Measurements from ENCODE around the gene DAPK2.

GRCh38 chr15:63900306-63900705, 146.0 kb downstream of the DAPK2 start:
- no peak for TF ChIP-seq L3MBTL2 (conservative IDR thresholded peaks at IDR 0.05)
- no peak for TF ChIP-seq SUZ12 (IDR thresholded peaks at IDR 0.05)
- no peak for TF ChIP-seq BHLHE40 (IDR thresholded peaks at IDR 0.05; ENCODE audit: borderline replicate concordance)
- no peak for TF ChIP-seq FOXM1 (IDR thresholded peaks at IDR 0.05; ENCODE audit: borderline replicate concordance)
- TF ChIP-seq ARNT (IDR thresholded peaks at IDR 0.05) = no peak

All from HEK293T (cell line).